Measurements from ENCODE around the gene EMID1. TPM values are rescaled to one million over a fixed set of nuclear protein-coding genes. Genes with fewer than 3 reads are reported as not detected.
A peak's percentile ranks its signal among the peaks of the same experiment; 100 is the strongest.

Gene EMID1
- total RNA-seq, 1 experiment from 2014 or later, result 5.4 TPM

- no peak overlapping the region for H3K9ac ChIP-seq (ENCODE audit: extremely low read depth, insufficient read length, low read length)
- H4K20me1 ChIP-seq (ENCODE audit: control insufficient read depth, insufficient read depth, insufficient read length), result no peaks in the 10 kb centered on the region
- Mint-ChIP-seq H3K36me3 (ENCODE audit: insufficient read depth in 1 of 3, low read depth in 3 of 3) (peaks cover 63 to 99% (median 96%) of the 10 kb centered on the region in 3 experiments), H3K4me3 (no peak overlapping the region), H3K27me3 (ENCODE audit: low read depth) (no peaks in the 10 kb centered on the region), H3K4me1 (peaks cover 0 to 7% of the 10 kb centered on the region in 2 experiments; a peak in 1 of 4 replicates), H3K9me3 (no peaks in the 10 kb centered on the region), H3K27ac (0 out of 7 replicates have a peak overlapping the region, but pooled peaks of 1 of the 3 experiments have one; percentile 44)
- H3K4ac ChIP-seq (ENCODE audit: low read depth, low read length), result no peak overlapping the region
- H3K27ac ChIP-seq (ENCODE audit: insufficient read length, low read depth, low read length), result no peak overlapping the region
- H4K8ac ChIP-seq (replicated peaks; ENCODE audit: insufficient read length, low read depth, low read length), result no peak overlapping the region
- no peak overlapping the region for H2BK120ac ChIP-seq (ENCODE audit: low read depth, low read length, poor library complexity, severe bottlenecking)
- no peak overlapping the region for H3K4me2 ChIP-seq (ENCODE audit: insufficient read depth, insufficient read length, low read length)
- no peaks in the 10 kb centered on the region for H3K9me3 ChIP-seq (ENCODE audit: control insufficient read depth, low read depth, low read length)
- H3K23me2 ChIP-seq (ENCODE audit: insufficient read length, low read depth, low read length, poor library complexity, severe bottlenecking), result no peaks in the 10 kb centered on the region
- H3K14ac ChIP-seq (ENCODE audit: insufficient read depth, low read length), result no peak overlapping the region
- H3K18ac ChIP-seq (ENCODE audit: insufficient read length, low read depth, low read length), result no peak overlapping the region
- H3K56ac ChIP-seq (ENCODE audit: insufficient read length, low read depth, low read length), result no peak overlapping the region
- no peak overlapping the region for H4K5ac ChIP-seq (ENCODE audit: insufficient read length, low read depth, low read length)
- no peak overlapping the region for H2BK20ac ChIP-seq (ENCODE audit: low read depth, low read length, poor library complexity, severe bottlenecking)
- no peaks in the 10 kb centered on the region for H3K79me1 ChIP-seq (ENCODE audit: insufficient read depth, low read depth, low read length, poor library complexity, severe bottlenecking)
- no peaks in the 10 kb centered on the region for H3K4me1 ChIP-seq (ENCODE audit: insufficient read depth, low read length)
- H2BK15ac ChIP-seq (ENCODE audit: low read depth, low read length), result no peak overlapping the region
- no peak for DNase-seq
- no peaks in the 10 kb centered on the region for H3K27me3 ChIP-seq (ENCODE audit: insufficient read depth, low read length)
- no CpG with 5 or more reads among the region's 5 CpGs for WGBS (ENCODE audit: extremely low coverage, insufficient read length, low lambda C conversion rate)
- H2AFZ ChIP-seq (ENCODE audit: low read length), result no peak overlapping the region
- H2BK12ac ChIP-seq (ENCODE audit: insufficient read length, low read depth, low read length), result no peak overlapping the region
- no peak overlapping the region for H2BK5ac ChIP-seq (ENCODE audit: insufficient read length, low read length)
- H4K91ac ChIP-seq (ENCODE audit: insufficient read length, low read depth, low read length), result no peak overlapping the region
- TF ChIP-seq, protein P1, sequence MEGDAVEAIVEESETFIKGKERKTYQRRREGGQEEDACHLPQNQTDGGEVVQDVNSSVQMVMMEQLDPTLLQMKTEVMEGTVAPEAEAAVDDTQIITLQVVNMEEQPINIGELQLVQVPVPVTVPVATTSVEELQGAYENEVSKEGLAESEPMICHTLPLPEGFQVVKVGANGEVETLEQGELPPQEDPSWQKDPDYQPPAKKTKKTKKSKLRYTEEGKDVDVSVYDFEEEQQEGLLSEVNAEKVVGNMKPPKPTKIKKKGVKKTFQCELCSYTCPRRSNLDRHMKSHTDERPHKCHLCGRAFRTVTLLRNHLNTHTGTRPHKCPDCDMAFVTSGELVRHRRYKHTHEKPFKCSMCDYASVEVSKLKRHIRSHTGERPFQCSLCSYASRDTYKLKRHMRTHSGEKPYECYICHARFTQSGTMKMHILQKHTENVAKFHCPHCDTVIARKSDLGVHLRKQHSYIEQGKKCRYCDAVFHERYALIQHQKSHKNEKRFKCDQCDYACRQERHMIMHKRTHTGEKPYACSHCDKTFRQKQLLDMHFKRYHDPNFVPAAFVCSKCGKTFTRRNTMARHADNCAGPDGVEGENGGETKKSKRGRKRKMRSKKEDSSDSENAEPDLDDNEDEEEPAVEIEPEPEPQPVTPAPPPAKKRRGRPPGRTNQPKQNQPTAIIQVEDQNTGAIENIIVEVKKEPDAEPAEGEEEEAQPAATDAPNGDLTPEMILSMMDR (conservative IDR thresholded peaks at IDR 0.05), result no peak
- H3T11ph ChIP-seq (ENCODE audit: low read length), result no peak overlapping the region
- H2AK5ac ChIP-seq (ENCODE audit: insufficient read length, low read length), result no peak overlapping the region
- H3K79me2 ChIP-seq (ENCODE audit: insufficient read depth, low read length), result no peaks in the 10 kb centered on the region
- no peak overlapping the region for H3K23ac ChIP-seq (ENCODE audit: insufficient read length, low read depth, low read length)
Measured at GRCh38 chr22:29290061-29290460, 84.4 kb downstream of the EMID1 start.

Data from H9 (cell line).